Prostate gland (tissue), 2 donors: ENCODE measurements around the gene LRRC2. TPM values are rescaled to one million over a fixed set of nuclear protein-coding genes. Genes with fewer than 3 reads are reported as not detected.

Experiments
- DNase-seq: peaks from one replicate; pipeline ENCODE4 v3.0.0-alpha.2; 2019; ENCODE audit warnings: low spot score
- H3K27ac ChIP-seq, 2 donors: fragments of 200-600 bp; sonication (generic); 2 replicates each; pipeline ENCODE4 v1.5.1; 2017 to 2019
- H3K27me3 ChIP-seq: fragments of 200-600 bp; sonication (generic); replicated peaks from 2 replicates; pipeline ENCODE4 v1.5.1; 2019; ENCODE audit not compliant: insufficient read depth
- H3K36me3 ChIP-seq, 2 donors: fragments of 200-600 bp; sonication (generic); 1 replicate in 1 of 2; 2 replicates in 1 of 2; pipeline versions ENCODE4 v1.5.1 to v1.8.1; 2017 to 2019
- H3K4me1 ChIP-seq: fragments of 200-600 bp; sonication (generic); replicated peaks from 2 replicates; pipeline ENCODE4 v1.5.1; 2019
- H3K4me3 ChIP-seq, 2 donors: fragments of 200-600 bp; sonication (generic); 2 replicates each; pipeline ENCODE4 v1.5.1; 2017 to 2019
- H3K9me3 ChIP-seq: fragments of 200-600 bp; sonication (generic); 2 replicates; pipeline ENCODE4 v1.5.1; 2017
- POLR2A ChIP-seq: fragments of 450-650 bp; IDR thresholded peaks from one replicate; pipeline ENCODE4 v1.6.1; 2016; ENCODE audit warnings: antibody characterized with exemption, mild to moderate bottlenecking
- POLR2AphosphoS5 ChIP-seq: sonication (generic); formaldehyde crosslinking; IDR thresholded peaks from one replicate; pipeline ENCODE4 v1.6.1; 2017; ENCODE audit warnings: antibody characterized with exemption
- WGBS: methylation state at CpG from one replicate; pipeline ENCODE4 v1.1.5; 2018; 5-methylcytosine and 5-hydroxymethylcytosine counted together
- intact Hi-C: fragments of 100-400 bp; cut with DNase I; formaldehyde crosslinking; loops from one replicate; pipeline ENCODE4 v1.14.2; 2022
- total RNA-seq, 2 donors: library from RNA; depleted of rRNA; stranded (reverse); fragments of >200 nt; gene quantifications; one replicate each; pipeline ENCODE4 v1.1.0, GENCODE V29; 2016
- TF ChIP-seq, protein P1 (sequence below), 4 experiments: fragments of 200-600 bp in 2 of 4; fragments of 450-650 bp in 2 of 4; sonication (generic) in 2 of 4; IDR thresholded peaks; 1 replicate in 3 of 4; 2 replicates in 1 of 4; pipeline ENCODE4 v1.5.1; 2016 to 2019; ENCODE audit warnings: antibody characterized with exemption in 4 of 4, mild to moderate bottlenecking in 2 of 4, moderate library complexity in 2 of 4

Gene LRRC2
- total RNA-seq, 2 donors from 2014 or later: 0.45 to 1.6 TPM

GRCh38 chr3:46482632-46483350 lies 83.3 kb downstream of the LRRC2 start:
- Histone ChIP-seq H3K27me3 (no peaks in the 10 kb centered on the region), H3K9me3 (no peaks in the 10 kb centered on the region), H3K4me1 (no peaks in the 10 kb centered on the region), H3K36me3 (no peaks in the 10 kb centered on the region), H3K27ac (no peak overlapping the region), H3K4me3 (no peak overlapping the region)
- 82% methylated on average over 1 of the region's 1 CpG for WGBS
- TF ChIP-seq, protein P1, sequence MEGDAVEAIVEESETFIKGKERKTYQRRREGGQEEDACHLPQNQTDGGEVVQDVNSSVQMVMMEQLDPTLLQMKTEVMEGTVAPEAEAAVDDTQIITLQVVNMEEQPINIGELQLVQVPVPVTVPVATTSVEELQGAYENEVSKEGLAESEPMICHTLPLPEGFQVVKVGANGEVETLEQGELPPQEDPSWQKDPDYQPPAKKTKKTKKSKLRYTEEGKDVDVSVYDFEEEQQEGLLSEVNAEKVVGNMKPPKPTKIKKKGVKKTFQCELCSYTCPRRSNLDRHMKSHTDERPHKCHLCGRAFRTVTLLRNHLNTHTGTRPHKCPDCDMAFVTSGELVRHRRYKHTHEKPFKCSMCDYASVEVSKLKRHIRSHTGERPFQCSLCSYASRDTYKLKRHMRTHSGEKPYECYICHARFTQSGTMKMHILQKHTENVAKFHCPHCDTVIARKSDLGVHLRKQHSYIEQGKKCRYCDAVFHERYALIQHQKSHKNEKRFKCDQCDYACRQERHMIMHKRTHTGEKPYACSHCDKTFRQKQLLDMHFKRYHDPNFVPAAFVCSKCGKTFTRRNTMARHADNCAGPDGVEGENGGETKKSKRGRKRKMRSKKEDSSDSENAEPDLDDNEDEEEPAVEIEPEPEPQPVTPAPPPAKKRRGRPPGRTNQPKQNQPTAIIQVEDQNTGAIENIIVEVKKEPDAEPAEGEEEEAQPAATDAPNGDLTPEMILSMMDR (IDR thresholded peaks at IDR 0.05): no peak
- TF ChIP-seq POLR2AphosphoS5 (no peak), POLR2A (no peak)
- intact Hi-C loops: no loop called here
- no peak for DNase-seq

- intact Hi-C loops: no loop called here
- H3K27me3 ChIP-seq: no peaks in the 10 kb centered on the region
- TF ChIP-seq POLR2A (no peak), POLR2AphosphoS5 (no peak)
- TF ChIP-seq, protein P1 (IDR thresholded peaks at IDR 0.05): no peak
- WGBS: 93% methylated on average over 4 of the region's 4 CpGs
- H3K4me1 ChIP-seq: no peaks in the 10 kb centered on the region
- DNase-seq: no peak
- H3K4me3 ChIP-seq: no peak overlapping the region
- H3K27ac ChIP-seq: no peak overlapping the region
- H3K36me3 ChIP-seq: no peaks in the 10 kb centered on the region
- H3K9me3 ChIP-seq: no peaks in the 10 kb centered on the region
Measured at GRCh38 chr3:46481636-46482035, 84.5 kb downstream of the LRRC2 start.

GRCh38 chr3:46480491-46481195 lies 85.5 kb downstream of the LRRC2 start:
- DNase-seq: no peak
- H3K27ac ChIP-seq: no peak overlapping the region
- intact Hi-C loops: no loop called here

DNA sequence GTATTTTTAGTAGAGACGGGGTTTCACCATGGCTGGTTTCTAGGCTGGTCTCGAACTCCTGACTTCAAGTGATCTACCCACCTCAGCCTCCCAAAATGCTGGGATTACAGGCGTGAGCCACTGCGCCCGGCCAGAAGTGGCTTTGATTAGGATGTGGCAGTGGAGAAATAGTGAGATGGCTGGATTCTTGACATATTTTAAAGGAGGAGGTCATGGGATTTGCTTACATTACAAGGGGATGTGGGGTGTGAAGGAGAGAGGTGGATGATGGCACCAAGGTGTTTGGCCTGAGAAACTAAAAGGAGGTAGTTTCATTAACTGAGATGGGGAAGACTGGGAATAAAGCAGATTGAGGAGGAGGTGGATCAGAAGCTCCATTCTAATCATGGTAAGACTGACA lies 86.4 kb downstream of the LRRC2 start:
- TF ChIP-seq POLR2A: no peak
- no peak for TF ChIP-seq POLR2AphosphoS5
- TF ChIP-seq, protein P1 (IDR thresholded peaks at IDR 0.05): no peak
- H3K9me3 ChIP-seq: no peaks in the 10 kb centered on the region
- WGBS: 95% methylated on average over 5 of the region's 5 CpGs
- no peak overlapping the region for H3K27ac ChIP-seq
- no peaks in the 10 kb centered on the region for H3K4me1 ChIP-seq
- H3K4me3 ChIP-seq: no peak overlapping the region
- DNase-seq: no peak
- intact Hi-C loops: no loop called here
- no peaks in the 10 kb centered on the region for H3K27me3 ChIP-seq
- no peaks in the 10 kb centered on the region for H3K36me3 ChIP-seq

More at GRCh38 chr3:46480491-46481195, 85.5 kb downstream of the LRRC2 start:
- Histone ChIP-seq H3K36me3 (no peaks in the 10 kb centered on the region), H3K9me3 (no peaks in the 10 kb centered on the region), H3K27me3 (no peaks in the 10 kb centered on the region), H3K4me3 (no peak overlapping the region), H3K4me1 (no peaks in the 10 kb centered on the region)
- 83% methylated on average over 6 of the region's 6 CpGs for WGBS
- TF ChIP-seq, protein P1 (IDR thresholded peaks at IDR 0.05): no peak
- no peak for TF ChIP-seq POLR2AphosphoS5
- no peak for TF ChIP-seq POLR2A

DNA sequence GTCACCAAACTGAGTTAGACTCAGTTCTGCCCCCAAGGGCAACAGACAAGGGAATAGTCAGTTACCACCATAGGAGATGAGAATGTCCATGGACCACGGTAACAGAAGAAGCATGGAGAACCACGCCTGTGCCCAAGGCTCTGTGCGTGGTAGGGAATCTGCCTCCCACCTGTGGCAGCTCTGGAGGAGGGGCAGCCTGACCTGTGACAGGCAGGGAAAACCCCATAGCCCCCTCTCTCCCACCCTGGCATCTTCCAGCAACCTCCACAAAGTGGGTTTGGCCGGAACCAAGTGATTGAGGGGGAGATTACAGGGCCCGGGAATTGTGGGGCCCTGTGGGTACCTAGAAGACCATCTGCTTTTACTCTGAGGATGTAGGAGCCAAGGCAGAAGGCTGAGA lies 87.1 kb downstream of the LRRC2 start:
- H3K4me1 ChIP-seq: no peaks in the 10 kb centered on the region
- no peak overlapping the region for H3K27ac ChIP-seq
- intact Hi-C loops: no loop called here
- no peak overlapping the region for H3K4me3 ChIP-seq
- H3K36me3 ChIP-seq: no peaks in the 10 kb centered on the region
- no peaks in the 10 kb centered on the region for H3K27me3 ChIP-seq
- 89% methylated on average over 5 of the region's 5 CpGs for WGBS
- no peak for DNase-seq
- no peaks in the 10 kb centered on the region for H3K9me3 ChIP-seq
- TF ChIP-seq, protein P1 (IDR thresholded peaks at IDR 0.05): no peak
- TF ChIP-seq POLR2AphosphoS5: no peak
